ENCODE results near the gene TMEM92.

GRCh38 chr17:50255766-50256635, 18.3 kb upstream of the TMEM92 start:
- TF ChIP-seq CTCF (IDR thresholded peaks at IDR 0.05) (no peak), POLR2A (IDR thresholded peaks at IDR 0.05) (no peak), EP300 (IDR thresholded peaks at IDR 0.05) (no peak)
